Superior temporal gyrus (tissue), 1 donor: ENCODE measurements around the gene OSBPL6.
A peak's percentile ranks its signal among the peaks of the same experiment; 100 is the strongest.

Experiments
- DNase-seq: peaks from one replicate; pipeline ENCODE4 v3.0.0-alpha.2; 2016; ENCODE audit errors: extremely low spot score

OSBPL6 gene

DNA sequence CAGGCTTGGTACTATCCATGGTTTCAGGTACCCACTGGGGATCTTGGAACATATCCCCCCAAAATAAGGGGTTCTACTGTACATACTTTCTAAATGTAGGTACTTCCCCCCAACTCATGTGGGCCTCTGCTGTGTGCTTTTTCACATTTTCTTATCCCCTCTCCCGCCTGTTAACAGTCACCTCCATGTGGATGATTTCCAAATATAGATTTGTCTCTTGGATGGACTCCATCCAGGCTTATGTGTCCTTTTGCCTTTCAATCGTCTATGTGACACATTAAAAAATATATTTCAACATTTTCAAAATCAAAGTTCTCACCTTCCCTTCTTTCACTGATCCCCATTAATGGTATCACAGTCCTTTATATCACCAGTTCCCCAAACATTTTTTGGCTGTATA lies 44.4 kb downstream of the OSBPL6 start:
- DNase-seq, result no peak

DNA sequence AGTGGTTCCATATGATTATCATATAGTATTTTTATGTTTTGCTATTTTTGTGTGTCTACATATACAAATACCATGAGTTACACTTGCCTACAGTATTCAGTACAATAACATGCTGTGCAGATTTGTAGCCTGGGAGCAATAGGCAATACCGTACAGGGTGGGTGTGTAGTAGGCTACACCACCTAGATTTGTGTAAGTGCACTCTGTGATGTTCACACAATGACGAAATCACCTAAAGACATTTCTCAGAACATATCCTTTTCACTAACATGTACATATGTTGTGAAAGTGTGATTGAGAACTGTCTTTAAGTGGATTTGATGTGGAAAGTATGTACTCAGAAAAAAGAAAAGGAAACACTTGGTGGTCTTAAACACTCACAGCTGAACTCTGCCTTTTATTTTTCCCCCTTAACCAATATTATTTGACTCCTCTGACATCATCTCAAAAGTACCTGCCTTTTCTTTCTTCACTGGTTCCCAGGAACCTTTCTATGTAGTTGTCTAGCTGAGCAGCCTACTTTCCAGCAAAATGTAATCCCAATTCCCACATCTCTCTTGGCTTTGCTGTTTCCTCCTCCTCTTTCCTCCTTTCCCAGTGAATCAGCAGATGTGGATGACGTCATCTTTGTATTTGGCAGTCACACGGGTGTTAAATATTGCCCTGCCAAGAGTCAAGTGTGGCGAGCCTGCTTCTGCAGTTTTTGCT lies 47.7 kb downstream of the OSBPL6 start:
- peak; percentile 89 for DNase-seq

GRCh38 chr2:178242552-178242883 lies 48.2 kb downstream of the OSBPL6 start:
- DNase-seq, result no peak

- no peak for DNase-seq
These were observed 49.6 kb downstream of the OSBPL6 start for GRCh38 chr2:178243961-178244360.

GRCh38 chr2:178244777-178245176 lies 50.5 kb downstream of the OSBPL6 start:
- no peak for DNase-seq

DNA sequence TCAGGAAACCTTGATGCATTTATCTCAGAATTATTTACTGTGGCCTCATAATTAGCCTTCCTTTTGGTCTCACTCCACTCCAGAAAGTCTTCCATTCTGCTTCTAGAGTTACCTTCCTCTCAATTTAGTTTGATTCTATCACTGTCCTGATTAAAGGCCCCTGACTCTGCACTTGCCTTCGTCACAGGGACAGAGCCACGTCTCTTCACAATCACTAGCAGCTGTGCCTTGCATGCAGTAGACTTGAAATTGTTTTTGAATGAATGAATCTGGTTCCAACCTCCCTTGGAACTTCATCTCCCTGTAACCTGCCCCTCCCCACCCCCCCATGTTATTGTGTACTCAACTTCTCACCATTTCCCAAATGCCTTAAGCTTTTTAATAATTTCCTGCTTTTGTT lies 52.4 kb downstream of the OSBPL6 start:
- DNase-seq, result no peak

DNA sequence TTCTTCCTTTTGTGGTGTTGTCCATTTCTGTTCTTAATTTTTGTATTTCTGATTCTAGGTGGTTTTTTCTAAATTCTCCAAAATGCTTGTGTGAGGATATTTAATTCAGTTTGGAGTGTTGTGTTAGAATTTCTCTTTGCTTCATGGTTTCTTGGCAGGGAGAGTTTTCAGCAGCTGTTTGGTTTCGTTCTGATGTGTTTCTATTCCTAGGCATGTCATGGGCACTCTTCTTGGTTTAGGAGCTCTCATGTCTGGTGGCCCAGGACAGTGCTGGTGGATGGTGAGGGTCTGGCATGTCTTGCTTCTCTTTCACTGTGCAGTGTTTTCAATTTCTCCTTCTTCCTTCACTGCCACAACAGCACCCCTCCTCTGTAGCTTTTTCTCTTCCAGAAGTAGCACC lies 52.9 kb downstream of the OSBPL6 start:
- no peak for DNase-seq

GRCh38 chr2:178250429-178250828 lies 56.1 kb downstream of the OSBPL6 start:
- no peak for DNase-seq

DNA sequence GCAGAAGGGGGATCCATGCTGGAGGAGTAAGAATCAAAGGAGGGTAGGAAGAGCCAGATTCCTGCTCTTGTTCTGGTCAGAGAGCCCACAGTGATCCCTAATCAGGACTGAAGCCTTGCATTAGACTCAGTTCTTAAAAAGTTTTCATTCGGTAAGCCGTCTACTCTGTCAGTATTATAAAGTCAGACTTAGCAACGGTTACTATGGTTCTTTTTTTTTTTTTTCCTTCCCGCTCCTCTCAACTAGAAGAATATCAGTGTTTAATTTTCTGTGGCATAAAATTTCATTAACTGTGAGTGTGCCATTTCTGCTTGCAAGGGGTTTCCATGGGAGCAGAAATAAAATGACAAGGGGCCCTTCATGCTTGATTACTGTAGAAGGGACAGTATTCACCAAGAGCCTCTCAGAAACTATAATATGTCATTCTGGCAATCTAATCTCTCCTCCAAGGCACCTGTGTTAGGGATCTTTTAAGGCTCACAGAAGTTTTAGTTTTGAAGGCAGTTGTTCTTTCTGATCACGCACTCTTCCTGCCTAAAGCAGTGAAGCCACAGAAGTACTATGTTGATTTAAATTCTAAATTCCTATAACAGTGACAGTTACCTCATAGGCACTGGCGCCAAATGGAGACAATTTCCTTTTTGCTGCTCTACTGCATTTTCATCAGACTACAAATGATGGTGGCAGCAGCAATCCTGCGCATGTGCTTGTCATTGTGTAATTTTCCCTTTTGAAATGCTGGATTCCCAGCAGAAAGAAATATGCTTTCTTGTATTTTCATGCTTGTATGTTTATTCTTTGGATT lies 57.0 kb downstream of the OSBPL6 start:
- DNase-seq, result no peak

- DNase-seq, result no peak
These were observed 62.2 kb downstream of the OSBPL6 start for GRCh38 chr2:178256382-178257042.

- no peak for DNase-seq
These were observed 62.8 kb downstream of the OSBPL6 start for GRCh38 chr2:178257127-178257526.

GRCh38 chr2:178258916-178259315 lies 64.6 kb downstream of the OSBPL6 start:
- DNase-seq, result no peak

DNA sequence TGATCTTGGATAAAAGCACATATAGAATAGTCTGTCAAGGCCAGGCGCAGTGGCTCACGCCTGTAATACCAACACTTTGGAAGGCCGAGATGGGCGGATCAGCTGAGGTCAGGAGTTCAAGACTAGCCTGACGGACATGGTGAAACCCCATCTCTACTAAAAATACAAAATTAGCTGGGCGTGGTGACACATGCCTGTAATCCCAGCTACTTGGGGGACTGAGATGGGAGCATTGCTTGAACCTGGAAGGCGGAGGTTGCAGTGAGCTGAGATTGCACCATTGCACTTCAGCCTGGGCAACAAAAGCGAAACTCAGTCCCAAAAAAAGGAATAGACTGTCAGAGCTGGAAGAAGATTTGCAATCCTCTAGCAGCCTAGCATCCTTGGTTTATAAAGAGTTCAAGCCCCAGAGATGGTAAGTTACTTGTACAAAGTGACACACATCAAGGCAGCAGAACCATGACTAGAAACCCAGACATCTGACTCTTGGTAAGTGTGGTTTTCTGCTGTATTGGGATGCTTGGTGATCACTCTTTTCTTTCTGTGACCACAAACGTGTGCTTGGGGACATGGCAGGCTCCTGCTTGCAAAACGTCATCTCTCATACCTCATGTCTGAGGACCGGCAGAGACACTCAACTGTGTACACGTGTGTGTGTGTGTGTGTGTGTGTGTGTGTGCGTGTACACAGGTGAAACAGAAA lies 69.0 kb downstream of the OSBPL6 start:
- no peak for DNase-seq

DNA sequence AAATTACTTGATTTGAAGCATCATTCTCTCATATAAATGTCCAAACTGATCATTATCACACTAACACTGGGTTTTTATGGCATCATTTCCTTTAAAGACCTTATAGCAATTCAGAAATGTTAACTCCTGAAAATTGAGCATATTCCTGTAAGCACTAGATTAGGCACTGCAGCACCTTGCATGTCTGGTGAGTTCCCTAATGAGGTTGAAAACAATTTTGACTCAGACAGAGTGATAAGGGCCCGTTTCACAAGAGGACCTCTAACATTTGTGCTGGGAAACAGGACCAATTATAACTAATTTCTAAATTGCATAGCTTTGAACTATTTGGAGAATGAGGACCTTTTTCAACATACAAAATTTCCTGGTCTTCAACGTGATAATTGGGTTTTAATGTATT lies 69.9 kb downstream of the OSBPL6 start:
- DNase-seq, result no peak

DNA sequence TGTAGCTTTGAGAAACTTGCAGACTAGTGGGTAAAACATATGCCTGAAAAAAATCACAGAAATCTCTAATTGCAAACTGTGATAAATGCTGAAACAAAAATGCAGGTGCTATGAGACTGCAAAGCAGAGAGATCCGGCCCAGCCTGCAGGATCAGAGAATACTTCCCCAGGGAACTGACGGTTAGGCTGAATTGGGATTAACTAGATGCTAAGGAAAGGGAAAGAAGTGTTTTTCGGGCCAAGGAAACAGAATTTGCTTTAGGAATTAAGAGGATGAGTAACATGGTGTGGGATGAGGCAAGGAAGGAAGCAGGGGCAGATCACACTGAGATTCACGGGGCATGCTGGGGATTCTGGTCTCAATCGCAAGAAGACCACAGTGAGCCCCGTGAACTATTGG lies 71.5 kb downstream of the OSBPL6 start:
- DNase-seq, result no peak

DNA sequence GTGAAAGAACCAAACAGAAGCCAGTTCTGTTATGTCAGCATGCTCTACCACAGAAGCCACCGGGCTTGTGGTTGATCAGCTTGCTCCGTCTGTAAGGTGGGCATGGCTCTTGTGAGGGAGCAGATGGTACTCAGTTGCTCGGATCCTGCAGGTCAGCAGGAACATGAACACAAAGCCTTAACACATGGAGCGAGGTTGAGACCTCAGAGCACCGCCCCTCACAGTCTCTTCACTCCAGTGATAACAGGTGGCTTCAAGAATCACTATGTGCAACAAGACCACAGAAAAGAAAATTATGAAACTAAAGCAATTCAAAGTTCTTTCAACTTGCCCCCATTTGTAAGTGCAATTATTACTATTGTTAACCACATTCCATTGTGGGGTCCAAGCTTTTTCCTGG lies 72.1 kb downstream of the OSBPL6 start:
- no peak for DNase-seq

DNA sequence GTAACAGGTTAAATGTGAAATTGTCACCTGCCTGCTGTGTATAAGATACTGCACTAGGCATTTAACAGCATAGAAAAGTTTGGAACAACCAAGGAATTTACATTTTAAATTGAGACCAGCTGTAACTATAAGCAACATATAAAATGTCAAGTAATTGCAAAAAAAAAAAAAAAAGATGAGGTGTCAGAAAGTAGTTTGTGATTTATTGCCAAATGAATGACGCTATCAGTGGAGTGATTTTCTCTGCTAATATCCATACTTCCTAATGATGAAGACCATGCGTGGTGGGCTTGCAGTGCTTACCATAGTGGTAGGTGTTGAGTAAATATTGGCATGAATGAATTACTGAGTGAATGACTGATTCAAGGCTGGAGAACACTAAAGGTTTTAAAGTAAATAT lies 73.3 kb downstream of the OSBPL6 start:
- no peak for DNase-seq

GRCh38 chr2:178268435-178268834 lies 74.1 kb downstream of the OSBPL6 start:
- DNase-seq, result no peak

- no peak for DNase-seq
These were observed 75.3 kb downstream of the OSBPL6 start for GRCh38 chr2:178269438-178270224.

GRCh38 chr2:178270338-178270737 lies 76.0 kb downstream of the OSBPL6 start:
- DNase-seq, result no peak

DNA sequence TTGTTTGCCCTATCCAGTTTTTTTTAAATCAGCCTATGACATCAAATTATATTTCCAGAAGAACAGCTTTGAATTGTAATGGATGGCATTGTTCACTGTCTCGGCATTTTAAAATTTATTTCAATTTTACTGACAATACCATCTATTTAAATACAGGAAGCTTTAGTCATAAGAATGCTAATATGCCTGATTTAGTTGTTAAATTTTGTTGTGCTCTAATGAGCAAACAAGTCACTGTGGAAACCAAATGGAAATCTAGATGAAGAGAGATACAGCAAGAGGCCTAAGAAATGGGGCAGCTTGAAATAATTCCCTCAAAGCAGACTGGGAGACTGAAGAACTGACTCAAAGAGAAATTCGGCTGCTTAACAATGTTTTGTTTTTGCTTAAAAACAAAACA lies 76.8 kb downstream of the OSBPL6 start:
- no peak for DNase-seq
